Nephron progenitor cell (in vitro differentiated cells): ENCODE data around the gene RCAN2.

Source experiments
- DNase-seq: peaks from one replicate; pipeline ENCODE4 v3.0.0; 2021
- H3K27ac Mint-ChIP-seq: 2 replicates; pipeline ENCODE4 v1.8.0; 2021; ENCODE audit warnings: mild to moderate bottlenecking, moderate library complexity, mixed read lengths
- H3K27me3 Mint-ChIP-seq: 2 replicates; pipeline ENCODE4 v1.8.0; 2021; ENCODE audit warnings: mild to moderate bottlenecking, low read depth, mixed read lengths; ENCODE audit not compliant: poor library complexity
- H3K36me3 Mint-ChIP-seq: 2 replicates; pipeline ENCODE4 v1.8.0; 2021; ENCODE audit warnings: low read depth, mixed read lengths
- H3K4me1 Mint-ChIP-seq: 2 replicates; pipeline ENCODE4 v1.8.0; 2021; ENCODE audit warnings: mixed read lengths
- H3K4me3 Mint-ChIP-seq: 2 replicates; pipeline ENCODE4 v1.8.0; 2021; ENCODE audit warnings: mild to moderate bottlenecking, moderate library complexity, mixed read lengths
- H3K9me3 Mint-ChIP-seq: 2 replicates; pipeline ENCODE4 v1.8.0; 2021; ENCODE audit warnings: mild to moderate bottlenecking, moderate library complexity, mixed read lengths
- TF ChIP-seq, protein P1 (sequence below): fragments of 200-600 bp; sonication (generic); IDR thresholded peaks from 2 replicates; pipeline ENCODE4 v1.5.0; 2021; ENCODE audit warnings: antibody characterized with exemption

RCAN2 gene

DNA sequence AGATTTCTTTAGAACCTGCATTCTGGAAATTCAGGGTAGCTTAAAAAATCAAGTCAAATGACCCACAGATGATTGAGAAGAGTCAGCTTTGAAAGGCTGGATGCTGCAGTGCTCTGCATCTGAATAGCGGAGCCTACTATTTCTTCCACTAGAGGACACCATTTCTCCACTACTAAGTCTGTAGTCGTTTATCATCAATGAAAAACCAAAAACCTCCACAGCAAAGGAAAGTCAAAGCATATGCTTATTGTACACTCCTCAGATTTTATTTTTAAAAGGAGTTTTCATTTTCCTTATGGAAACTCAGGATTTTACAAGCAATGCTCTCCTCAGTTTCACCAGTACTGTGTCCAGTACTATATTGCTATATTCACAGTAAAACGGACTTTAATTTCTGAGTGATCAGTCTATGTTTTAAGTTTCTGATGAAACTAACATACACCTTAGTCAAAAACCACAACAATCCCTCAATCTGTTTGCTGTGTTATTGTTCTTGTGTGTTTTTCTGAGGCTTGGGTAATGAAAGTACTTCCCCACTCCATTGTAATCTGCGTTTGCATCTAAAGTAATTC is 269.9 kb downstream of the RCAN2 start:
- H3K4me1 Mint-ChIP-seq: peaks cover 12% of the 10 kb centered on the region
- no peaks in the 10 kb centered on the region for H3K9me3 Mint-ChIP-seq

DNA sequence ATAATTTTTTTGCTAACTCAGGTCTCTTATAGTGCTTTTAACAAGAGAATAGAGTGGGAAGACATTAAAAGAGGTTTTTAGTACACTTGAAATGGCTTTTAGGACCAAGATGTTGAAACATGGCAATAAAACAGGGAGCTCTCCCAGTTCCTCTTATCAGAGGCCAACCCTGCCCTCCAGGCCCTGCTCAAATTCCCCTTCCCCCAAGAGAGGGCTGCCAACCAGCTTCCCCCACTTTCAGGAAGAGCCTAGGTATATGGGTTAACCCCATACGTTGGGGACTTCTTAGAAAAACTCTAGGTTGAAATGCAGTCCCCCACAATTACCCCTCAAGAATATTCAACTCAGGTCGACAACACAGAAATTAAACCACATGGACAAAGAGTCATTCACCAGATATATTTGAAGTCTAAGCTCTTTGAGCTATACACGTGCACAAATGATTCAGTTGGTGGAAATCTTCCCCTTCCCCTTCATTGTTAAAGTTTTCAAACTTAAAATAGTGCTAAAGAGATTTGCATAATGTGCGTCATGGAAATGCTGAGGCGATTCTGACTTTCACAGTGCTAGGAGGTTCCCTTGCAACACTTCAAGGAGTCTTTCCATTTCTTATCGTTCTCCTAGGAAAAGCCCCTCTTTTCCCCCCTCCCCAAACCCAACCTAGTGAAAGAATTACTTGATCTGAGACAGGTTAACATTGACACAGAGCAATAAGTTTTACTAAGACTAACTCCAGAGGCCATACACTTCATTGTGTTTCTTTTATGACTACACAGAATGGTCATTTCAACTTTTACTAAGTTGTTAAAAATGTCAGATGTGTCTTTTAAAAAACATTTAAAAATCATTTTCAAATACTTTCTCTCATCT is 270.7 kb downstream of the RCAN2 start:
- H3K4me3 Mint-ChIP-seq: no peak overlapping the region
- TF ChIP-seq, protein P1, sequence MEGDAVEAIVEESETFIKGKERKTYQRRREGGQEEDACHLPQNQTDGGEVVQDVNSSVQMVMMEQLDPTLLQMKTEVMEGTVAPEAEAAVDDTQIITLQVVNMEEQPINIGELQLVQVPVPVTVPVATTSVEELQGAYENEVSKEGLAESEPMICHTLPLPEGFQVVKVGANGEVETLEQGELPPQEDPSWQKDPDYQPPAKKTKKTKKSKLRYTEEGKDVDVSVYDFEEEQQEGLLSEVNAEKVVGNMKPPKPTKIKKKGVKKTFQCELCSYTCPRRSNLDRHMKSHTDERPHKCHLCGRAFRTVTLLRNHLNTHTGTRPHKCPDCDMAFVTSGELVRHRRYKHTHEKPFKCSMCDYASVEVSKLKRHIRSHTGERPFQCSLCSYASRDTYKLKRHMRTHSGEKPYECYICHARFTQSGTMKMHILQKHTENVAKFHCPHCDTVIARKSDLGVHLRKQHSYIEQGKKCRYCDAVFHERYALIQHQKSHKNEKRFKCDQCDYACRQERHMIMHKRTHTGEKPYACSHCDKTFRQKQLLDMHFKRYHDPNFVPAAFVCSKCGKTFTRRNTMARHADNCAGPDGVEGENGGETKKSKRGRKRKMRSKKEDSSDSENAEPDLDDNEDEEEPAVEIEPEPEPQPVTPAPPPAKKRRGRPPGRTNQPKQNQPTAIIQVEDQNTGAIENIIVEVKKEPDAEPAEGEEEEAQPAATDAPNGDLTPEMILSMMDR: no peak
- no peak for DNase-seq

More for the DNA sequence above, 269.9 kb downstream of the RCAN2 start:
- no peaks in the 10 kb centered on the region for H3K36me3 Mint-ChIP-seq
- no peak for DNase-seq
- H3K27me3 Mint-ChIP-seq: peaks cover 4% of the 10 kb centered on the region
- TF ChIP-seq, protein P1: peak; percentile 89
- no peak overlapping the region for H3K4me3 Mint-ChIP-seq
- no peak overlapping the region for H3K27ac Mint-ChIP-seq

DNA sequence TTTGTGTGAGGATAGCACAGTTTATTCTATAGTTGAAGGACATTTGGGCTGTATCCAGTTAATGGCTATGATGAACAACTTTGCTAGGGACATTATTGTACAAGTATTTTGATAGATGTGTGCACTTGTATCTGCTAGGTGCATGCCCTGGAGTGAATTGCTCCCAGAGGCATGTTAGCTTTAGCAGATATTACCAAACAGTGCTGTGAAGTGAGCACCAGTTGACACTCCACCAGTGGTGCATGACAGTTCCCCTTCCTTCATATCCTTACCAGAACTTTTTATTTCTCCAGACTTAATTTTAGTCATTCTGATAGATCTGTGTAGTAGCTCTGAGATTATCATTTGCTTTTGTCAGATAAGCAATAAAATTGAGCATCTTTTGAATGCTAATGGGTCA is 271.6 kb downstream of the RCAN2 start:
- Mint-ChIP-seq H3K27me3 (peaks cover 4% of the 10 kb centered on the region), H3K36me3 (no peaks in the 10 kb centered on the region), H3K4me1 (peaks cover 12% of the 10 kb centered on the region), H3K27ac (no peak overlapping the region), H3K9me3 (no peaks in the 10 kb centered on the region), H3K4me3 (no peak overlapping the region)
- no peak for DNase-seq
- TF ChIP-seq, protein P1: no peak

More for the DNA sequence above, 270.7 kb downstream of the RCAN2 start:
- no peaks in the 10 kb centered on the region for H3K36me3 Mint-ChIP-seq
- peaks cover 12% of the 10 kb centered on the region for H3K4me1 Mint-ChIP-seq
- no peaks in the 10 kb centered on the region for H3K9me3 Mint-ChIP-seq
- H3K27ac Mint-ChIP-seq: no peak overlapping the region
- peaks cover 4% of the 10 kb centered on the region for H3K27me3 Mint-ChIP-seq

DNA sequence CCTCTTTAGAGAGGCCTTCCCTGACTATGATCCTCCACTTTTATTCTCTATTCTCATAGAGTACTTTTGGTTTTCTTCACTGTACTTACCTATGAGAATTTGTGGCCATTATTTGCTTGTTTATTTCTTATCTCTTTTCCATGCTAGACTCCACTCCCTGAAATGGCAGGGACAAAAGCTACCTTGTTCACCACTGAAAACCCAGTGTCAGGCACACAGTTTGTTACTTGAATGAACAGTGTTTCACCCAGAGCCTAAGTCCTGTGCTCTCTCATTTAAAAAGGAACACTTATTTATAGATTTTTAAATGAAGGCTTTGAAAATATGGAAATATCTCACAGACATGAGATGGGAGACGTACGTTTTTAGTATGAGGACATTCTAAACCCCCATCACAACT is 272.8 kb downstream of the RCAN2 start:
- Mint-ChIP-seq H3K27me3 (peaks cover 4% of the 10 kb centered on the region), H3K9me3 (peaks cover 1% of the 10 kb centered on the region), H3K4me1 (peaks cover 12% of the 10 kb centered on the region), H3K27ac (no peak overlapping the region), H3K4me3 (no peak overlapping the region), H3K36me3 (no peaks in the 10 kb centered on the region)
- no peak for DNase-seq
- TF ChIP-seq, protein P1: no peak

DNA sequence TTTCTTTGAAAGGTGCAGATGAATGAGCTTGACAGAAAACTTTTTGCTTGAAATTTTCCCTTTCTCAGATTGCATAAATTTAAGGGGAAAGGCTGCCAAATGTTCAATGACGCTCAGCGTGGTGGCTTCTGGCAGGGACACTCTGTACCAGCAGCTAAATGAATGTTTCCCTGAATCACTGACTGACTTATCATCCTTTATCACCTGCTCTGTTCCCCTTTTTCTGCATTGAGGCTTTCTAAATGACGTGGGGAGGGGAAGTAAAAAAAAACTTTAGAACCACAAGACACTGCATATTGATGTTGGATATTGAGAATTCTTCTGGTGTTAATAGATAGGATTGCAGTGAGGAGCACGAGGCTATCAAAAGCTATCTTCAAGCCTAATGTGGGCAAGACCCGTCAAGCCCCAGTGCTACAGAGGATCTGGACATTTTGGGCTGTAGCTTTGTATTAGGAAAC is 273.5 kb downstream of the RCAN2 start:
- TF ChIP-seq, protein P1: no peak
- DNase-seq: no peak
- H3K27me3 Mint-ChIP-seq: peaks cover 4% of the 10 kb centered on the region

More for the DNA sequence above, 273.5 kb downstream of the RCAN2 start:
- H3K4me1 Mint-ChIP-seq: peaks cover 12% of the 10 kb centered on the region
- H3K27ac Mint-ChIP-seq: no peak overlapping the region
- peaks cover 3% of the 10 kb centered on the region for H3K9me3 Mint-ChIP-seq
- H3K4me3 Mint-ChIP-seq: no peak overlapping the region
- H3K36me3 Mint-ChIP-seq: no peaks in the 10 kb centered on the region
